Thymus (tissue), 11 donors: Measurements from ENCODE around the gene AEBP1. TPM values are rescaled to one million over a fixed set of nuclear protein-coding genes. Genes with fewer than 3 reads are reported as not detected.

Source experiments
- DNase-seq, 9 donors: peaks; one replicate each; pipeline ENCODE4 v3.0.0-alpha.2; 2013; ENCODE audit warnings: low spot score in 9 of 9, low read depth in 6 of 9, missing footprints in 1 of 9
- H3K27ac ChIP-seq, 2 donors: one replicate each; pipeline ENCODE4 v1.5.1; 2013; ENCODE audit warnings: control low read depth in 1 of 2, low read depth in 1 of 2, low read length in 1 of 2, mild to moderate bottlenecking in 1 of 2, moderate library complexity in 1 of 2
- H3K27me3 ChIP-seq, 2 donors: one replicate each; pipeline ENCODE4 v1.5.1; 2013; ENCODE audit warnings: low read length in 1 of 2; ENCODE audit not compliant: control insufficient read depth in 2 of 2, insufficient read depth in 1 of 2
- H3K36me3 ChIP-seq, 2 donors: one replicate each; pipeline ENCODE4 v1.5.1; 2013; ENCODE audit warnings: low read length in 1 of 2, mild to moderate bottlenecking in 1 of 2, moderate library complexity in 1 of 2; ENCODE audit not compliant: control insufficient read depth in 2 of 2, insufficient read depth in 2 of 2
- H3K4me1 ChIP-seq, 2 donors: one replicate each; pipeline ENCODE4 v1.5.1; 2013; ENCODE audit warnings: low read length in 2 of 2; ENCODE audit not compliant: control insufficient read depth in 2 of 2, insufficient read depth in 2 of 2
- H3K4me3 ChIP-seq, 2 donors: one replicate each; pipeline ENCODE4 v1.5.1; 2013; ENCODE audit warnings: low read length in 2 of 2, control low read depth in 1 of 2, mild to moderate bottlenecking in 1 of 2
- H3K9me3 ChIP-seq, 2 donors: one replicate each; pipeline ENCODE4 v1.5.1; 2013; ENCODE audit warnings: low read length in 1 of 2, mild to moderate bottlenecking in 1 of 2; ENCODE audit not compliant: control insufficient read depth in 2 of 2, insufficient read depth in 1 of 2
- WGBS: extraction: QIAGEN DNeasy Blood & Tissue Kit; methylation state at CpG from one replicate; pipeline ENCODE4 v1.1.7; 2013; 5-methylcytosine and 5-hydroxymethylcytosine counted together
- polyA plus RNA-seq: library from polyadenylated mRNA; stranded (reverse); fragments of 200-250 nt; gene quantifications from one replicate; pipeline ENCODE4 v1.2.3, GENCODE V29; 2013
- total RNA-seq: library from RNA; stranded (reverse); fragments of 120-200 nt; gene quantifications from one replicate; pipeline ENCODE4 v1.2.4, GENCODE V29; 2013
- donor health status: healthy.

AEBP1 gene
- total and polyA plus RNA-seq, 2 donors, result 57.4 to 126 TPM

DNA sequence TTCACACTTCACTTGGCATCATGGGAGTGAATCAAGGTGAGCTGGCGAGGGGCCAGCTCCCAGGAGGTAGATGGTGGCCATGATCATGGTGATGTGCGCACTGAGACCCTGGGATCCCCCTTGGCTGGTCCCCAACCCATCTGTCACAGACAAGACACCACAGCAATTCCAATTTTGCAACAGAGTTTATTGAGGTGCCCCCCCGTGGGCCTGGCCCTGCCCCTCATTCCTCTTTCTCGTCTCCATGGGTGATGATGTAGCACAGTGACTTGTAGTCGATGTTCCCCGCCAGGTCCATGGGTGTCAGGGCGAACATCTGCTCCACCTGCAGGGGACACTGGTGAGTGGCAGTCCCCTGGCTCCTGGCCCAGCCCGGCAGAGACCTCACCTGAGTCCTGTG lies 34.6 kb downstream of the AEBP1 start:
- DNase-seq, result no peak
- Histone ChIP-seq H3K27ac (no peak overlapping the region), H3K4me3 (no peak overlapping the region), H3K36me3 (no peaks in the 10 kb centered on the region), H3K27me3 (peaks cover 0 to 4% of the 10 kb centered on the region in 2 donors), H3K9me3 (no peaks in the 10 kb centered on the region), H3K4me1 (peaks cover 0 to 7% of the 10 kb centered on the region in 2 donors)
- WGBS, result 88% methylated on average over 8 of the region's 8 CpGs

DNA sequence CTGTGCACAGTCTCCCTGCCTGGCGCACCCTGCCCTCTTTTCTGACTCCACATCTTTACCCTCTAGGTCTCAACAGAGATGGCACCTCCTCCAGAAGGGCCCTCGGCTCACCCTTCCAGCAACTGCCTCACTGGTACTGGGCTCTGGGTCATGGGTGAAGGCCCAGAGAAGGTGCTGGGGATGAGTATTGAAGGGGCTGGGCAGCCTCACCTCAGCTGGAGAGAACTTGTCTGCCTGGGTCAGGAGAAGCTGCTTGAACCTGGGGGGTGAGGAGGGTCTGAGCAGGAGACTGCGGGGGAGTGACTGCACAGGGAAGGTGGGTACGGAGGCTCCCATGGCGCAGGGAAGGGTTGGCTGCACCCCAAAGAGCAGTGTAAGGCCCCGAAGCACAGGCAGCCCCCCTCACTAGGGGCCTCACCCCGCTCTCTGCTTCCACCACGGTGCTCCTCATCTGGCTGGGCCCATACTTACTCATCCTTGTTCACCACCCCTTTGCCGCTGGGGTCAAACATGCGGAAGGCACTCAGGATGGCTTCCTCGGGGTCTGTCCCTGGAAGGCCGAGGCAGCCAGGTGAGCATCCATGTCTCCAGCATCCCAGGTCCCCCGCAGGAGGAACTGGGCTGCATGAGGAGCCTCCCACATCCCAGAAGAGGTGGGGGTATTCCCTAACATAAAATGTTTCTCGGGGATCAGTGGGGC lies 35.3 kb downstream of the AEBP1 start:
- WGBS, result 97% methylated on average over 14 of the region's 14 CpGs
- H3K9me3 ChIP-seq, result no peaks in the 10 kb centered on the region
- H3K4me3 ChIP-seq, result no peak overlapping the region
- H3K27me3 ChIP-seq, result peaks cover under 1 to 11% of the 10 kb centered on the region in 2 donors
- no peak for DNase-seq
- H3K27ac ChIP-seq, result no peak overlapping the region
- no peaks in the 10 kb centered on the region for H3K36me3 ChIP-seq
- H3K4me1 ChIP-seq, result peaks cover 0 to 7% of the 10 kb centered on the region in 2 donors

DNA sequence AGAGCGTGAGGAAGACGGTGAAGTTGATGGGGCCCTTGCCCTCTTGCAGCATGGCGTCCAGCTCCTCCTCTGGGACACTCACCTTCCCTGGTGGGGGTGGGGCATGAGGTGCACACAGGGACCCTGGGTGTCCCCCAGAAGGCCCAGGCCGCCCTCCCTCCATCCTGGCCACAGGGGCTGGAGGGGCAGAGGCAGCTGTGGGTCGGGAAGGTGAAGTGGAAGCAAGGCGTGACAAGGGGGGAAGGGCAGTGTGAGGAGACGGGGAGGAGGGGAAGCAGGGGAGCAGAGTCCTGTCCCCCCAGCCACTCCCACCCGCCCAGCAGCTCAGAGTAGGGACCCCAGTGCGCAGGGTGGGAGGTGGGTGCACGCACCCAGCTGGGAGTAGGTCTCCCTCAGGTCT lies 36.2 kb downstream of the AEBP1 start:
- Histone ChIP-seq H3K9me3 (peaks cover under 1 to 1% of the 10 kb centered on the region in 2 donors), H3K27ac (no peak overlapping the region), H3K4me3 (no peak overlapping the region), H3K36me3 (no peaks in the 10 kb centered on the region), H3K27me3 (peaks cover 7 to 20% of the 10 kb centered on the region in 2 donors), H3K4me1 (peaks cover 0 to 9% of the 10 kb centered on the region in 2 donors)
- WGBS, result 95% methylated on average over 10 of the region's 10 CpGs
- DNase-seq, result no peak

DNA sequence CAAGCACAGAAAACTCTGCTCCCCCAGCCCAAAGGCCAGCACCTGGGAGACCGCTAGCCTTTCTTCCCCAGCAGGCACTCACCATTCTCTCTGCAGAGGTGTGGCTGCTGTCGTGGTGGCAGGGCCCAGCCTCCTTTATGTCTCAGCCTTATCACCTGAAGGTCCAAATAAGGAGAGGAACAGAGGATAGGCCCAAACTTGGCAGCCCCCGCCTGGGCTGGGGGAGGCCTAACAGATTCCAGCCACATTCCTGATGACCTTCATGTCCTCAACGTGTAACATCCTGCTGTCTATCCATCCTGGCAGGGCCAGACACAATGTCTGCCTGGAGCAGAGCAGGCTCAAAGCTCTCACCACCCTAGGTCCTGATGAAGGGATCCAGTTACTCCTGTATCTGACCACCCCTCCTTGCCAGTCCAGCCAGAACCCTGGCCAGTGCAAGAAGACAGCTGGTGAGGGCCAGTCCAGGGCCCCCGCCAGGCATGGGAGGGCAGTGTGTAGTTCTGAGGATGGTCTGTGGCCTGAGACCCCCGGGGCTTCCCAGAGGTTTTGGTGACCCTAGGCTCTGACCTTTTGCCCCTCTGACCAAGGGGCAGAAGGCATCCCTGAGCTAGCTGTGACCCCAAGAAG lies 37.2 kb downstream of the AEBP1 start, which contains the start of gene MYL7:
Gene MYL7, minus strand, starts transcription at position 112 of the 630 bp plus-strand sequence. Its CDS starts 27 bp downstream, at position 85.
- peaks cover 3 to 9% of the 10 kb centered on the region in 2 donors for H3K9me3 ChIP-seq
- H3K27me3 ChIP-seq, result peaks cover 16 to 30% of the 10 kb centered on the region in 2 donors
- H3K36me3 ChIP-seq, result no peaks in the 10 kb centered on the region
- 94% methylated on average over 6 of the region's 6 CpGs for WGBS
- H3K27ac ChIP-seq, result no peak within 1 kb of the TSS
- no peak within 1 kb of the TSS for H3K4me3 ChIP-seq
- H3K4me1 ChIP-seq, result peaks cover 4 to 18% of the 10 kb centered on the region in 2 donors
- DNase-seq, result no peak

DNA sequence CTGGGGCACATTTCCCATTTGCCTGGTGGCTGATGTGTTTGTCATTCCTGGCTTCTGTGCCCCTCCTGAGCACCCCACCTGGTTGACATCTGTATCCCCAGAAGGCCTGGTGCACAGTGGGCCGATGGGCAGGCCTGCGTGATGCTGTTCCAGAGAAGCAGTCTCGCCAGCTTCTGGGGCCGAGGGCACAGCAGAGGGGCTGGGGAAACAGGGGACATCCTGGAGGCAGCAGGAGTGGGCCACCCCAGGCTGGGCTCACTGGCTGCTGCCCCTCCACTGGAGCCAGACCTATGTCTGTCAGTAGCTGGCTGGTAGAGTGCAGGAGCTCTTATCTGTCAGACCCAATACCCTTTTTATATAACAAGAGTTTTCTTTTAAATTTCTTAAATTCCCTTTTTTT lies 37.9 kb downstream of the AEBP1 start:
- Histone ChIP-seq H3K36me3 (no peaks in the 10 kb centered on the region), H3K9me3 (peaks cover 3 to 10% of the 10 kb centered on the region in 2 donors), H3K27me3 (peaks cover 16 to 37% of the 10 kb centered on the region in 2 donors), H3K4me3 (no peak overlapping the region), H3K27ac (no peak overlapping the region), H3K4me1 (peaks cover 5 to 22% of the 10 kb centered on the region in 2 donors)
- no peak for DNase-seq
- 100% methylated on average over 4 of the region's 4 CpGs for WGBS

DNA sequence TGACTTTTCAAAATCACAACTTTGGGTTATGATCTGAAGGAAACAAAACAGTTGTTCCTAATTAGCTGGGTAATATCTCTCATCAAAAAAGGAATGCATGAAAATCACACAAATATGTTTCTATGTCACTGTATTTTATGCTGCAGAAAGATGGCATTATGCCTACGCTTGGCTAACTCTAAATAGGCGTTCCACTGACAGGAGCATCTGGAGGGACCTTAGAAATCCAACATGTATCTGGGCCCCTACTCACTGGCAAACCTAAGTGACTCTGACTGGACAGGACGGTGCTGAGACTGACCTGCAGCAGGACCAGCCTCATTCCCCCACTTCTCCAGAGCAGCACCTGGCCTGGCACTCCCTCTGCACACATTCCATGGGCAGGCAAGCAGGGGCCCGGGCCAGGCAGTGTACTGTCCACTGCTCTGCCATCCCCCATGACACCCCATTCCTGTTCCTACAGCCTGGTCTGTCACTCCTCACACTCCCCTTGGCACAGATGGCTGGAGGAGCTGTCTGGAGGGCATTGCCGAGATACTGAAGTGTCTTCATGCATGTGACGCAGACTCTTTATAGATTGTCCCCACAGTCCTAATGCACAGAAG lies 39.6 kb downstream of the AEBP1 start:
- no peaks in the 10 kb centered on the region for H3K36me3 ChIP-seq
- H3K27me3 ChIP-seq, result peaks cover 16 to 51% of the 10 kb centered on the region in 2 donors
- DNase-seq, result no peak
- WGBS, result 89% methylated on average over 6 of the region's 6 CpGs
- H3K27ac ChIP-seq, result no peak overlapping the region
- H3K4me1 ChIP-seq, result peaks cover 5 to 15% of the 10 kb centered on the region in 2 donors
- H3K4me3 ChIP-seq, result no peak overlapping the region
- peaks cover 3 to 10% of the 10 kb centered on the region in 2 donors for H3K9me3 ChIP-seq

DNA sequence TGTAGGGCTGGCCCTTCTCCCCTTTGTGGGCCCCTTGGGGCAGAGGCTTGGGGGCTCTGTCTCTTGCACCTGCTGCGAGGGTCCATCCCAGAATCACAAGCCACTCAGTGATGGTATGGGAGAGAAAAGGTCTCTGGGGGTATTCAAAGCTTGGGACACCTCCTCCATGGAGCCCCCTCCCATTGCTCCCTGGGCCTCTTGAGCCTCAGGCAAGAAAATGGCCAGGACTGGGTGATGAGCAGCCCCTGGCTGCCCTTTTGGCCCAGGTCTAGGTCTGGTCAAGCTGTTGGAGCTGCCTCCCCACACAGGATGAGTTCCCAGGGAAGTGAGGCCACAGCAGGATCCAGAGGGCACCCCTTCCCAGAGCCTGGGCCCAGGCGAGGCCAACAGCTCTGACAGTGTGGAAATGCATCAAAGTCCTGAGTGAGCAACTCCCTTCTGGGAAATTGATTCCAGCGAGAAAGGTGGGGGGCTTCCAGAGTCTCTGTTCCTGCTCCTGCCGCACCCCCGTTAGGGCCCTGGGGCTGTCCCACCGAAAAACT lies 40.4 kb downstream of the AEBP1 start:
- no peak overlapping the region for H3K4me3 ChIP-seq
- 93% methylated on average over 6 of the region's 6 CpGs for WGBS
- no peak overlapping the region for H3K27ac ChIP-seq
- no peak for DNase-seq
- peaks cover 3 to 10% of the 10 kb centered on the region in 2 donors for H3K9me3 ChIP-seq
- peaks cover 16 to 57% of the 10 kb centered on the region in 2 donors for H3K27me3 ChIP-seq
- no peaks in the 10 kb centered on the region for H3K36me3 ChIP-seq
- peaks cover 5 to 15% of the 10 kb centered on the region in 2 donors for H3K4me1 ChIP-seq

DNA sequence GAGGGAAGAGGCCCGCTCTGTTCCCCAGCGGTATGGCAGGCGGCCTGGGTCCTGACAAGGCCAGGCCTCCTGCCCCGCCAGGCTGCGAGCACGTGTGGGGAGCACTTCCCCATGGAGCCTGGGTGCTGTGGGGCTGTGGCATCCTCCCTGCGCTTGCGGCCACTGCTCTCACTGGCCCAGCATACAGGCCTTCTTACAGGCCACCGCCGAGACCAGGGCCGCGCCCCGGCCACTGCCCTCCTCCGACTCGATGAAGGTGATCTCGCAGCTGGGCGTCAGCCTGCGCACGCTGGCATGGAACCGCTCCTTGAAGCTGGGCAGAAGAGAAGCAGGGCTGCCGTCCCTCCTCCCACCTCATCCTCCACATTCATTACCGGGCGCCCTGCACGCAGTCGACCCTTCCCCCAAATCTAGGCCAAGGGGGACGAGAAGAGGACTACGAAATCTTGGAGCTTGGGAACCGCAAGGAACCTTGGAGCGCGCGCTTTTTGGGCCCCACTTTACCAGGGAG lies 40.9 kb downstream of the AEBP1 start:
- Histone ChIP-seq H3K27ac (no peak overlapping the region), H3K36me3 (no peaks in the 10 kb centered on the region), H3K4me1 (peaks cover 5 to 19% of the 10 kb centered on the region in 2 donors), H3K27me3 (peaks cover 16 to 57% of the 10 kb centered on the region in 2 donors), H3K9me3 (peaks cover 3 to 10% of the 10 kb centered on the region in 2 donors), H3K4me3 (no peak overlapping the region)
- DNase-seq, result no peak
- WGBS, result 66% methylated on average over 31 of the region's 31 CpGs
